ENCODE results near the gene CNOT4.

DNA sequence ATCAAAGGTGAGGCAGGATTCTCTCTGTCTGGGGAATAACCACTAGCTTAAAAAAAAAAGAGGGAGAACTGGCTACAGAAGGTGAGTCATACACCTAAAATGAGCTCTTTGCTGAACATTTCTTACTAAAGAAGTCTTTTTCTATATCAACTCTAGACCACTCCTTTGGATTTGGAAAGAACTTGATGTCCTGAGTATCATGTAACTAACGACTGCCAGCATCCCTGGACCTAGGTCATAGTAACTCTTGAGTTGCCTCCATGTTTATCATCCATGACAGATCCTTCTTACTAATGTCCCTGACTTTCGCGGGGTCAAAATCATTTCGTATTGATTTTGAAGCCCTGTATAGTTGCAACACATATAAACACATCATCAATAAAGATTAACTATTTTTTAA is 89.1 kb downstream of the CNOT4 start:
- TF ChIP-seq, protein P1, sequence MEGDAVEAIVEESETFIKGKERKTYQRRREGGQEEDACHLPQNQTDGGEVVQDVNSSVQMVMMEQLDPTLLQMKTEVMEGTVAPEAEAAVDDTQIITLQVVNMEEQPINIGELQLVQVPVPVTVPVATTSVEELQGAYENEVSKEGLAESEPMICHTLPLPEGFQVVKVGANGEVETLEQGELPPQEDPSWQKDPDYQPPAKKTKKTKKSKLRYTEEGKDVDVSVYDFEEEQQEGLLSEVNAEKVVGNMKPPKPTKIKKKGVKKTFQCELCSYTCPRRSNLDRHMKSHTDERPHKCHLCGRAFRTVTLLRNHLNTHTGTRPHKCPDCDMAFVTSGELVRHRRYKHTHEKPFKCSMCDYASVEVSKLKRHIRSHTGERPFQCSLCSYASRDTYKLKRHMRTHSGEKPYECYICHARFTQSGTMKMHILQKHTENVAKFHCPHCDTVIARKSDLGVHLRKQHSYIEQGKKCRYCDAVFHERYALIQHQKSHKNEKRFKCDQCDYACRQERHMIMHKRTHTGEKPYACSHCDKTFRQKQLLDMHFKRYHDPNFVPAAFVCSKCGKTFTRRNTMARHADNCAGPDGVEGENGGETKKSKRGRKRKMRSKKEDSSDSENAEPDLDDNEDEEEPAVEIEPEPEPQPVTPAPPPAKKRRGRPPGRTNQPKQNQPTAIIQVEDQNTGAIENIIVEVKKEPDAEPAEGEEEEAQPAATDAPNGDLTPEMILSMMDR (IDR thresholded peaks at IDR 0.05): no peak
- no peak for TF ChIP-seq POLR2A (IDR thresholded peaks at IDR 0.05)

All from breast epithelium (tissue), 3 donors.